Activated naive CD4-positive, alpha-beta T cell treated with Interleukin-2 at 50 U/mL for 16 hours (primary cell): ENCODE measurements around the gene ACKR2.
"Not testable (repeated sequence)": the region's sequence is repeated elsewhere in the genome, so short reads cannot be mapped to it uniquely, and the experiment has no call there.

ENCODE experiments used
- DNase-seq: peaks from one replicate; pipeline ENCODE4 v3.0.0-alpha.2; 2020

ACKR2 gene

GRCh38 chr3:42864321-42864950, 55.2 kb downstream of the ACKR2 start:
- no peak for DNase-seq

GRCh38 chr3:42865256-42865655, 56.0 kb downstream of the ACKR2 start:
- no peak for DNase-seq

DNA sequence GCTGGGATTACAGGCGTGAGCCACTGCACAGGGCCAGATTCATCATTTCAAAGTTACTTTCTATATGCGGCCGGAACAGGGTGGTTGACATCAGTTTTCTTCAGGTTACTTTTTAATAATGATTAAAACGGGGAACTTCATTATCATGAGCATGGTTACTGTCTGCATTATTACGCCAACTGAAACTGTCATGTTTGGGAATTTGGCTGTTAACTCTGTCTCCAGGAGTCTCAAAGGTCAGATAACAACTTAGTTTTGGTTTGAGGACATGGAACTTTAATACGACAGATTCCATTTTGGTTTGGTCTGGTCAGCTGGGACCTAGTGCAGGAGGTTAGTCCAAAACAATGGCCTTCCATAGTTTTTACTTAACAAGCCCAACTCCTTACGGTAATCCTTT, 57.9 kb downstream of the ACKR2 start:
- DNase-seq, result no peak

DNA sequence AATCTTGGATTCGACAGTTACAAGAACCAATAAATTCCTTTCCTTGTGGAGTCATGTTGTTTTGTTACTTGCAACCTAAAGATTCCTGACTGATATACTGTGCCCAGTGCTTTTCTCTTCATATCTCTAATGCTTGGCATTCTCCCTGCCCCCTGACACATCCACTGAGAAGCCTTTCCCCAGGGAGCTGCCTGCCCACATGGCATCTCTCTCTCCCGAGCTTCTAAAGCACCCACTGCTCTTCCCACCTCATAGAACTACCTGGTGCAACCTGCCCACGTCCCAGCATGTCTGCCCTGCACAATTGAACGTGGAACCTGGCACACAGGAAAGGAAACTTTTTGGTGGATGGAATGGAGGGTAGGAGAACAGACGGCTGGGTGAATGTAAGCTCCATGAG, 59.6 kb downstream of the ACKR2 start:
- DNase-seq, result no peak

DNA sequence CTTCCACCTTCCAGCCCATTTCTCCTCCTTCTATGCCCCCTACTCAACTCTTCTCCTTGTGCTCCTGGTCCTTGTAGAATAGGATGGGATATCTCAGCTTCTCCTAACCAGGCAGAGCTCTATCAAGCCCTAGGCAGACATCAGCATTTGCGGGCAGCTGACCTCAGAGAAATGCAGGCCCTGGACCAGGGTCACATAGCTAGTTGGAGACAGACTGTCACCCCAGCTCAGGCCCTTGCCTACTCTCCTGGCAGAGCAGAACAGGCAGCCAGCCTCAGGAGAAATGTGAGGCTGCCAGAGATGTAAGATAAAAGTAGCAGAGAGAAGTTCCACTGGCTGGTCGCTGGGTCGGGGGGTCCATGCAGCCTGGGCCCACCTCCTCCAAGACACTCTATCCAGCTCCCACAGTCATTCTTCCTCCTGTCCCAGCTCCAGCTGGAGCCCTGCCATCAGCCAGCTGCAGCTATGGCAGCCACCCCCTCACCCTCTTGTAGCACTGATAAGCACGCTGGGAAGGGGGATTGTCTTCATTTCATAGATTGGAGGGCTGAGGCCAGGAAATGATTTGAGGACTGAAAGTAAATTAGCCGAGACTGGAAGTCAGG, 62.4 kb downstream of the ACKR2 start:
- DNase-seq, result no peak

GRCh38 chr3:42872718-42873117, 63.5 kb downstream of the ACKR2 start:
- DNase-seq, result no peak

DNA sequence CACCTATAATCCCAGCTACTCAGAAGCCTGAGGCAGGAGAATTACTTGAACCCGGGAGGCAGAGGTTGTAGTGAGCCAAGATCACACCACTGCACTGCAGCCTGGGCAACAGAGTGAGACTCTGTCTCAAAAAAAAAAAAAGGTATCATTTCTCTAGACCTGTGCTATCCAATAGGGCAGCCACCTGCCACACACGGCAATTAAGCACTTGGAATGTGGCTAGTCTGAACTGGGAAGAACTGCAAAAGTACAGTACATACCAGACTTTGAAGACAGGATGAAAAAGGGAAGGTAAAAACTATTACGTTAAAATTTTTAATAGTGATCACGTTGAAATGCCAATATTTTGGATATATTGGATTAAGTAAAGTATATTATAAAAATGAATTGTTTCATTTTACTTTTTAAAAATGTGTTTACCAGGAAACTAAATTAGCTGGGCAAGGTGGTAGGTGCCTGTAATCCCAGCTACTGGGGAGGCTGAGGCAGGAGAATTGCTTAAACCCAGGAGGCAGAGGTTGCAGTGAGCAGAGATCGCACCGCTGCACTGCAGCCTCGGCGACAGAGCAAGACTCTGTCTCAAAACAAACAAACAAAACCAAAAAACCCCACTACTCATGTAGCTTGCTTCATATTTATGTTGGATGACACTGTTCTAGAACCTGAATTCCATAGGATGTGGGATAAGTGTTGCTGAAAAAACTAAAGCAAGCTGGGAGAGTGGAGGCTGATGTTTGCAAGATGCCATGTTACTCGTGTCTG, 64.2 kb downstream of the ACKR2 start:
- no peak for DNase-seq

DNA sequence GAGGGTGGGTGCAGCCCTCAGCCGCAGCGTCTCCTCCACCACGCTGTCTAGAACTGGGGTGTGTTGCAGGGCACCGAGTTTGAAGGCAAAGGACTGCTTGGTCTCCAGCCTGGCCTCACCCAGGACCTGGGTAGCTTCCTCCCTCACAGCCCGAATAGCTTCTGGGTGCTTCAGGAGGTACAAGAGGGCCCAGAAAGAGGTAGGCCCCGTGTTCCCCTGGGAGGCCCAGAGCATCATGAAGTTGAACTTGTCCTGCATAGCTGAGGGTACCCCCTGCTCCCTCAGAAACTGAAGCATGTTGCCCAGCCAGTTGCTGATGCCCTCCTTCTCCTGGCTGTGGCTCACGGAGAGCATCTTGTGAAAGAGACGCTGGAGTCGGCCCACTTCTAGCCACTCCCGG, 65.5 kb downstream of the ACKR2 start:
- DNase-seq, result no peak

DNA sequence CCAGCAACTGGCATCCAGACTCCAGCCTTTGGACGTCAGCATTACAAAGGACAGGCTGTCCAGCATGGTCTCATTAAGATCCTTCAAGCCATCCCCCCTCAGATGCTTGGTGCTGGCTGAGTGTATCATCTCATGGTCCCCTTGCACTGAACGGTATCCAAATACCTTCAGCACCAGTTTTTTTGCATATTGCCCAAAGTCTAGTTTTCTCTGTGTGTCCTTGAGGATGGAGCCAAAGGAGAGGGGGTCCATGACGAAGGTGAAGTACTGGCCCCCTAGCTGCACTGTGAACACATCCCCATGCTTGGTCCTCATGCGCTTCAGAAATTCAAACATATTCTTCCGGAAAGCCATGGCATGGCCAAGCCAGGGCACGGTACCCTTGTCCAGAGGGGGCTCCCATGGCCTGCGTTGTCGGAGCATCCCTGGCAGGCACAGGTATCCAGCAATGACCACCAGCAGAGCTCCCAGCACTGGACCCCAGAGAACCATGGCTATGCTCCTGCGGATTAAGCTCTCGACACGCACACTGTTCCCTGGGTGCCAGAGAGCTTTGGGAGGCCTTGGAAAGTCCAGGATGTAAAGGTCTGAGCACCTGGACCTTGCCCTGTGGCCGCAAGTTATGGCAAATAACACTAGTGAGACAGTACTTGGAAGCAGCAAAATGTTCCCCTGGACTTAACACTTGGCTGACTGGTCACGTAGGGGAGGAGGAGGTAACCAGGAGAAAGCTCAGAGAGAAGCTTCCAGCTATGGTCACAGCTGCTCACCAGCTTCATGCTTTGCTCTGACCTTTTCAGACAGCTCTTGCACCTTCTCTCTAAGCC, 66.3 kb downstream of the ACKR2 start, which contains the start of gene CYP8B1:
Gene CYP8B1, minus strand, starts transcription at position 555 of the 827 bp plus-strand sequence. Its CDS starts 63 bp downstream, at position 492.
- DNase-seq, result no peak

DNA sequence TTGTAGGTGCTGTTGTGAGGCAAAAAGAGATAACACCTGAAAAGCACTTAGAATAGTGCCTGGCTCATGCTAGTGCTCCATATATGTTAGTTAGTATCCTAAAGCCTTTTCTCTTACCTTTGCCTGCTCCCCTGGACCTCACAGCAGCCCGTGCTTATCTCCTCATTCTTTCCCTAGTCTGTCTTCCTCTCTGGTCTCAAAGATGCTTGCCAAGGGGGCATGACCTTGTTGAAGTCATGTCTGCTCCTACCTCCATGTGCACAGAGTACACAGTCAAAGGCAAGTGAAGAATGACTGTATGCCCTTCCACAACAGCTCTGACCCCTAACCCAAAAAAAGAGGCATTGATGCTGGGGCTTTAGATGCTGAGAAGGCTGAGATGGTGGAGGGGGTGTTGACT, 67.2 kb downstream of the ACKR2 start:
- no peak for DNase-seq

GRCh38 chr3:42876940-42877720, 67.9 kb downstream of the ACKR2 start:
- DNase-seq, result no peak

DNA sequence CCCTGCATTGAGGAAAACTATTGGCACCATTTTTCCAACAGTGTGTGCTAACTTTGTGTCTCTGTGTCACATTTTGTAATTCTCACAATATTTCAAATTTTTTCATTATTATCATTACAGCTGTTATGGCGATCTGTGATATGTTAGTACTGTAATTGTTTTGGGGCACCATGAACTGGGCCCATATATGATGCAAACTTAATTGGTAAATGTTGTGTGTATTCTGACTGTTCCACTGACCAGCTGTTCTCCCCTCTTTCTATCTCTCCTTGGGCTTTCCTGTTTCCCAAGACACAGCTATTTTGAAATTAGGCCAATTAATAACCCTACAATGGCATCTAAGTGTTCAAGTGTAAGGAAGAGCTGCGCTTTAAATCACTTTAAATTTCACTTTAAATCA, 68.6 kb downstream of the ACKR2 start:
- no peak for DNase-seq

DNA sequence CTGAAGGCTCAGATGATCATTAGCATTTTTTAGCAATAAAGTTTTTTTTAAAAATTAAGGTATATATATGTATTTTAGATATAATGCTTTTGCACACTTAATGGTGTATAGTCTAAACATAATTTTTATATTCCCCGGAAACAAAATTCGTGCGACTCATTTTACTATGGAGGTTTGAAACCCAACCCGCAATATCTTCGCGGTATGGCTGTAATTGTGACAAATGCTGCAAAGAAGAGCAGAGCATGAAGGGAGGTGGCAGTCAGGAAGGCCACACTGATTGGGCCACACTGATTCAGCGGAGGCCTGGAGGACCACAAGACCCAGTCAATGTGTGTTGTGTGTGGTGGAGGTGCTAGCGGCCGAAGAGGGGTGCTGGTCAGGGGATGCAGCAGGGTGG, 70.9 kb downstream of the ACKR2 start:
- DNase-seq, result no peak

DNA sequence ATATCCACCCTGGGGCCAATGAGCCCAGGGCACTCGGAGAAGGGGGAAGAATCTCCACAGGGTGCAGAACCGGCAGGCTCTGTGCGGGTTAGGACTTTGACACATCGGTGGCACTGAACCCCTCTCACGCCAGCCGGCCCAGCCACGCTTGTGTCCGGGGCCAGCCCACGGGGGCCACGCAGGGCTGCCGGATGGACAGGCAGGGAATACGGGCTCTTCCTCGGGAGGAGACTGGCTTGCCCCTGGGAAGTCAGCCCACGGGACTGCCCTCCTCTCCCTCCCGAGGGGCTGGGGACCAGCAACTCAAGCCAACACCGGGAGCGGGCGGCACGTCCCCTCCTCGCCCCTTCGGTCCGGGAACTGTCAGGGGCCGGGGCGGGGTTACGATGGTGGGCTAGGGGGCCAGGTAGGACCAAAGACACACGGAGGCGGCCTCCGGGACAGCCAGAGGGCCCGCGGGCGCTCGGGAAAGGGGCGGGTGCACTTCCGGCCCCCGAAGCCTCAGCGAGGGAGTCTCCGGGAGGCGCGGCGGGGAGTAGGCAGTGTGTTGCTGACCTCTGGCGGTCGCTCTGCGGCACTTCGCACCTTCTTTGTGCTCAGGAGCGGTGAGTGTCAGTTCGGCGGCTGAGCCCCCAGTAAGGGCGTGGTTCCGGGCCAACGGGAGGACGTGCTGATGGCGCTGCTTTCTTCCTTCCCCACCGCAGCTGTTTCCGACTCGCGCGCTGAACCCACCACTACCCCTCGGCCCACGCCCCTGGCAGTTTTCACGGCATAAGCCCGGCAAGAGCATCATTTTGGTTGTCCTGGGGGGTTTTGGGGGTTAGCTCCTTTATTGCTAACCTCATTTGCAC, 71.6 kb downstream of the ACKR2 start:
- DNase-seq, result peak; percentile 86

- DNase-seq, result not testable (repeated sequence)
Observed at GRCh38 chr3:42883251-42883930, 74.1 kb downstream of the ACKR2 start.

GRCh38 chr3:42884324-42884723, 75.1 kb downstream of the ACKR2 start:
- DNase-seq, result no peak

GRCh38 chr3:42886294-42886822, 77.1 kb downstream of the ACKR2 start:
- no peak for DNase-seq

DNA sequence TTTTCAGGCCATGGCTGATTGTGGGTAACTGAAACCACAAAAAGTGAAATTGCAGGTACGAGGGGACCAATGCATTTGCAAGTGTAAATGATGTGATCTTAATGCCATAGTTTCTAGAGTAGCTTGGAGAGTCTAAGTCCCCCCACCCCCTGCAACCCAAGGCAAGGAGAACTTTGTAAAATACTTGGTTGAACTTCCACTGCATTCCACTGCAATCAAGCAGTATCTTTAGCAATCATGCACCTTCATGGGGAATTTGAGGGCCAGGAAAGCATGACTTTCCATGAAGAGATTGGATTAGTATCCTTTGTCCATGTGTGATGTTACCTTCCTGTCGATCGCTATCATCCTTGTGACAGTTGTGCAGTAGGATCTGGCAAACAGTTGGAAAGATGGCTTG, 77.8 kb downstream of the ACKR2 start:
- DNase-seq, result no peak

GRCh38 chr3:42891042-42891441, 81.8 kb downstream of the ACKR2 start:
- no peak for DNase-seq

- no peak for DNase-seq
Observed at GRCh38 chr3:42892169-42892568, 82.9 kb downstream of the ACKR2 start.

GRCh38 chr3:42892807-42893206, 83.6 kb downstream of the ACKR2 start:
- no peak for DNase-seq
